CD4-positive, alpha-beta T cell treated with Interleukin-6 for 4 hours (primary cell): ENCODE data around the gene HAPLN1.
A peak's percentile ranks its signal among the peaks of the same experiment; 100 is the strongest.
"Not testable (repeated sequence)": the region's sequence is repeated elsewhere in the genome, so short reads cannot be mapped to it uniquely, and the experiment has no call there.

Experiments used
- DNase-seq: peaks from one replicate; pipeline ENCODE4 v3.0.0-alpha.2; 2020; ENCODE audit warnings: mixed read lengths

Gene HAPLN1

GRCh38 chr5:83720836-83721537 lies at the start of gene HAPLN1:
Gene HAPLN1 (minus strand): TSS chr5:83720855. CDS start chr5:83673523, 47,332 bp downstream.
- no peak for DNase-seq

GRCh38 chr5:83767409-83767992 lies 46.8 kb upstream of the HAPLN1 start:
- no peak for DNase-seq

GRCh38 chr5:83764101-83764500 lies 43.4 kb upstream of the HAPLN1 start:
- DNase-seq, result no peak

- no peak for DNase-seq
Observed at GRCh38 chr5:83760579-83760978, 39.9 kb upstream of the HAPLN1 start.

- DNase-seq, result no peak
Observed at GRCh38 chr5:83752700-83753099, 32.0 kb upstream of the HAPLN1 start.

GRCh38 chr5:83751201-83751600 lies 30.5 kb upstream of the HAPLN1 start:
- DNase-seq, result no peak

GRCh38 chr5:83750749-83751148 lies 30.1 kb upstream of the HAPLN1 start:
- DNase-seq, result no peak

- no peak for DNase-seq
Observed at GRCh38 chr5:83745816-83746215, 25.2 kb upstream of the HAPLN1 start.

- DNase-seq, result no peak
Observed at GRCh38 chr5:83744821-83745220, 24.2 kb upstream of the HAPLN1 start.

- no peak for DNase-seq
Observed at GRCh38 chr5:83742089-83742488, 21.4 kb upstream of the HAPLN1 start.

GRCh38 chr5:83741571-83741970 lies 20.9 kb upstream of the HAPLN1 start:
- DNase-seq, result no peak

GRCh38 chr5:83740741-83741140 lies 20.1 kb upstream of the HAPLN1 start:
- DNase-seq, result no peak

- not testable (repeated sequence) for DNase-seq
Observed at GRCh38 chr5:83736169-83736568, 15.5 kb upstream of the HAPLN1 start.

GRCh38 chr5:83735058-83735457 lies 14.4 kb upstream of the HAPLN1 start:
- not testable (repeated sequence) for DNase-seq

- DNase-seq, result no peak
Observed at GRCh38 chr5:83731638-83732037, 11.0 kb upstream of the HAPLN1 start.

- DNase-seq, result no peak
Observed at GRCh38 chr5:83729362-83729761, 8.7 kb upstream of the HAPLN1 start.

- no peak for DNase-seq
Observed at GRCh38 chr5:83726912-83727311, 6.3 kb upstream of the HAPLN1 start.

- no peak for DNase-seq
Observed at GRCh38 chr5:83724935-83725334, 4.3 kb upstream of the HAPLN1 start.

GRCh38 chr5:83724001-83724400 lies 3.3 kb upstream of the HAPLN1 start:
- DNase-seq, result no peak

- DNase-seq, result no peak
Observed at GRCh38 chr5:83723031-83723430, 2.4 kb upstream of the HAPLN1 start.

GRCh38 chr5:83721953-83722901 lies 1.6 kb upstream of the HAPLN1 start:
- no peak for DNase-seq

- no peak for DNase-seq
Observed at GRCh38 chr5:83718936-83719495, 1.6 kb downstream of the HAPLN1 start.

GRCh38 chr5:83718195-83718825 lies 2.3 kb downstream of the HAPLN1 start:
- peak; percentile 6 for DNase-seq
